ENCODE measurements around the gene FBLN2. TPM values are rescaled to one million over a fixed set of nuclear protein-coding genes. Genes with fewer than 3 reads are reported as not detected.

Gene FBLN2
- total and polyA plus RNA-seq, 2 of the 4 experiments (the other 2 are of a cell fraction) = 11.8 to 60.8 TPM

- Histone ChIP-seq H4K91ac (ENCODE audit: insufficient read depth, low read depth, low read length) (no peak overlapping the region), H3K4me3 (ENCODE audit: insufficient read depth, low read depth, low read length) (no peak overlapping the region), H3K18ac (ENCODE audit: low read depth, low read length) (no peak overlapping the region), H3K4me1 (ENCODE audit: control insufficient read depth, insufficient read depth, low read length) (no peaks in the 10 kb centered on the region), H3K9me1 (ENCODE audit: insufficient read depth, low read length) (no peaks in the 10 kb centered on the region), H4K20me1 (ENCODE audit: insufficient read depth, low read length) (no peaks in the 10 kb centered on the region), H3K4ac (ENCODE audit: low read depth, low read length) (no peak overlapping the region), H3K79me1 (ENCODE audit: low read depth in 1 of 2, low read length in 2 of 2) (no peaks in the 10 kb centered on the region), H3K9me3 (ENCODE audit: control insufficient read depth, insufficient read depth, low read length) (no peaks in the 10 kb centered on the region), H3K14ac (replicated peaks; ENCODE audit: low read depth, low read length) (no peak overlapping the region), H2AFZ (replicated peaks; ENCODE audit: low read length, poor library complexity) (no peak overlapping the region), H4K5ac (ENCODE audit: low read depth, low read length) (no peak overlapping the region), H2BK20ac (ENCODE audit: low read depth, low read length) (no peak overlapping the region), H2BK120ac (ENCODE audit: low read depth, low read length) (no peak overlapping the region), H2BK5ac (ENCODE audit: low read depth, low read length, poor library complexity, severe bottlenecking) (no peak overlapping the region), H3K4me2 (ENCODE audit: low read depth, low read length) (no peak overlapping the region), H3K27me3 (ENCODE audit: control insufficient read depth, insufficient read depth, low read length) (no peaks in the 10 kb centered on the region), H4K8ac (ENCODE audit: low read depth in 2 of 2, low read length in 2 of 2) (no peak overlapping the region), H2BK15ac (ENCODE audit: low read depth, low read length) (no peak overlapping the region), H3K56ac (ENCODE audit: extremely low read depth, insufficient read depth, low read length) (no peak overlapping the region), H3K36me3 (ENCODE audit: control insufficient read depth, insufficient read depth, low read length) (no peaks in the 10 kb centered on the region), H3K27ac (ENCODE audit: insufficient read depth, low read length) (no peak overlapping the region), H3K23ac (ENCODE audit: low read depth, low read length) (no peak overlapping the region), H2AK9ac (replicated peaks; ENCODE audit: low read depth, low read length, poor library complexity) (no peak overlapping the region), H2AK5ac (ENCODE audit: low read depth, low read length) (no peak overlapping the region), H3K9ac (ENCODE audit: low read depth, low read length) (no peak overlapping the region)
- BruUV-seq (replicated peaks) = no TSS peak
- DNase-seq = no peak
- dilution Hi-C loops (cut with HindIII; ENCODE audit: low sequenced_read_pairs, unreplicated experiment) = no loop called here
- TF ChIP-seq, protein P1, sequence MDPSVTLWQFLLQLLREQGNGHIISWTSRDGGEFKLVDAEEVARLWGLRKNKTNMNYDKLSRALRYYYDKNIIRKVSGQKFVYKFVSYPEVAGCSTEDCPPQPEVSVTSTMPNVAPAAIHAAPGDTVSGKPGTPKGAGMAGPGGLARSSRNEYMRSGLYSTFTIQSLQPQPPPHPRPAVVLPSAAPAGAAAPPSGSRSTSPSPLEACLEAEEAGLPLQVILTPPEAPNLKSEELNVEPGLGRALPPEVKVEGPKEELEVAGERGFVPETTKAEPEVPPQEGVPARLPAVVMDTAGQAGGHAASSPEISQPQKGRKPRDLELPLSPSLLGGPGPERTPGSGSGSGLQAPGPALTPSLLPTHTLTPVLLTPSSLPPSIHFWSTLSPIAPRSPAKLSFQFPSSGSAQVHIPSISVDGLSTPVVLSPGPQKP (IDR thresholded peaks at IDR 0.05; ENCODE audit: borderline replicate concordance, low read depth, low read length) = no peak
- TF ChIP-seq NFE2L2 (IDR thresholded peaks at IDR 0.05; ENCODE audit: low read depth, low read length) (no peak), BHLHE40 (IDR thresholded peaks at IDR 0.05; ENCODE audit: low read depth, low read length) (no peak), MXI1 (IDR thresholded peaks at IDR 0.05; ENCODE audit: borderline replicate concordance, low read depth, low read length) (no peak), MAFK (IDR thresholded peaks at IDR 0.05; ENCODE audit: low read depth, low read length) (no peak), CHD1 (IDR thresholded peaks at IDR 0.05; ENCODE audit: low read depth, low read length) (no peak), RFX5 (IDR thresholded peaks at IDR 0.05; ENCODE audit: low read depth, low read length) (no peak), FOS (IDR thresholded peaks at IDR 0.05; ENCODE audit: low read depth, low read length) (no peak), RCOR1 (IDR thresholded peaks at IDR 0.05; ENCODE audit: insufficient replicate concordance, low read length) (no peak), SMC3 (IDR thresholded peaks at IDR 0.05; ENCODE audit: low read depth, low read length) (no peak), POLR2A (IDR thresholded peaks at IDR 0.05; ENCODE audit: low read depth, low read length) (no peak), RAD21 (IDR thresholded peaks at IDR 0.05; ENCODE audit: low read length) (no peak), MAZ (IDR thresholded peaks at IDR 0.05; ENCODE audit: borderline replicate concordance, low read depth, low read length) (no peak)
- TF ChIP-seq, protein P2, sequence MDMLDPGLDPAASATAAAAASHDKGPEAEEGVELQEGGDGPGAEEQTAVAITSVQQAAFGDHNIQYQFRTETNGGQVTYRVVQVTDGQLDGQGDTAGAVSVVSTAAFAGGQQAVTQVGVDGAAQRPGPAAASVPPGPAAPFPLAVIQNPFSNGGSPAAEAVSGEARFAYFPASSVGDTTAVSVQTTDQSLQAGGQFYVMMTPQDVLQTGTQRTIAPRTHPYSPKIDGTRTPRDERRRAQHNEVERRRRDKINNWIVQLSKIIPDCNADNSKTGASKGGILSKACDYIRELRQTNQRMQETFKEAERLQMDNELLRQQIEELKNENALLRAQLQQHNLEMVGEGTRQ (IDR thresholded peaks at IDR 0.05; ENCODE audit: low read depth, low read length) = no peak
- TF ChIP-seq, protein P3, sequence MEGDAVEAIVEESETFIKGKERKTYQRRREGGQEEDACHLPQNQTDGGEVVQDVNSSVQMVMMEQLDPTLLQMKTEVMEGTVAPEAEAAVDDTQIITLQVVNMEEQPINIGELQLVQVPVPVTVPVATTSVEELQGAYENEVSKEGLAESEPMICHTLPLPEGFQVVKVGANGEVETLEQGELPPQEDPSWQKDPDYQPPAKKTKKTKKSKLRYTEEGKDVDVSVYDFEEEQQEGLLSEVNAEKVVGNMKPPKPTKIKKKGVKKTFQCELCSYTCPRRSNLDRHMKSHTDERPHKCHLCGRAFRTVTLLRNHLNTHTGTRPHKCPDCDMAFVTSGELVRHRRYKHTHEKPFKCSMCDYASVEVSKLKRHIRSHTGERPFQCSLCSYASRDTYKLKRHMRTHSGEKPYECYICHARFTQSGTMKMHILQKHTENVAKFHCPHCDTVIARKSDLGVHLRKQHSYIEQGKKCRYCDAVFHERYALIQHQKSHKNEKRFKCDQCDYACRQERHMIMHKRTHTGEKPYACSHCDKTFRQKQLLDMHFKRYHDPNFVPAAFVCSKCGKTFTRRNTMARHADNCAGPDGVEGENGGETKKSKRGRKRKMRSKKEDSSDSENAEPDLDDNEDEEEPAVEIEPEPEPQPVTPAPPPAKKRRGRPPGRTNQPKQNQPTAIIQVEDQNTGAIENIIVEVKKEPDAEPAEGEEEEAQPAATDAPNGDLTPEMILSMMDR (conservative IDR thresholded peaks at IDR 0.05; ENCODE audit: low read depth, low read length) = no peak
- intact Hi-C loops (cut with micrococcal nuclease) = no loop called here
- WGBS, 2 experiments (ENCODE audit: extremely low coverage in 2 of 2, insufficient read length in 1 of 2) = no CpG with 5 or more reads among the region's 4 CpGs
- in situ Hi-C loops (cut with MboI; ENCODE audit: low sequenced_read_pairs) = no loop called here
- no peak for ATAC-seq (ENCODE audit: low read depth)
- ChIA-PET POLR2A (ENCODE audit: unreplicated experiment) (no interaction called here), CTCF (no interaction called here)
These were observed 128.3 kb downstream of the FBLN2 start for GRCh38 chr3:13677272-13677671.

Measured in IMR-90 (cell line).